ENCODE measurements around the gene SLC25A43.
A peak's percentile ranks its signal among the peaks of the same experiment; 100 is the strongest.

Gene SLC25A43

DNA sequence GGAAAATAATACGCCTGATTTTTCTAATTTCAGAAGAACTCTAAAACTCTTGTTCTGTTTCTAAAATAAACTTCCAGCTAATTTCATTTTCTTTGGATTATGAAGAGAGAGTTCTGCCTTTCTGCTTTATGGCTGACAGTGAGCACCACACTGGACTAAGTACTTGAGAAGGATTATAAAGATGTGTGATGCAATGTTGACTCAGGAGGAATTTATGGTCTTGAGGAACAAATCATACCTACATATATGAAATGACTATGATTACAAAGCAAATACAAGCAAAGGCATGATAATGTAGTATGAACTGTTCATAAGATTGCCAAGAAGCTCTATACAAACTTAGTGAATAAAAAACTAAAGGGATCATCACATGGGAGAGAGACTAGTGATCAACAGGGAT, 56.1 kb downstream of the SLC25A43 start:
- TF ChIP-seq, protein P1, sequence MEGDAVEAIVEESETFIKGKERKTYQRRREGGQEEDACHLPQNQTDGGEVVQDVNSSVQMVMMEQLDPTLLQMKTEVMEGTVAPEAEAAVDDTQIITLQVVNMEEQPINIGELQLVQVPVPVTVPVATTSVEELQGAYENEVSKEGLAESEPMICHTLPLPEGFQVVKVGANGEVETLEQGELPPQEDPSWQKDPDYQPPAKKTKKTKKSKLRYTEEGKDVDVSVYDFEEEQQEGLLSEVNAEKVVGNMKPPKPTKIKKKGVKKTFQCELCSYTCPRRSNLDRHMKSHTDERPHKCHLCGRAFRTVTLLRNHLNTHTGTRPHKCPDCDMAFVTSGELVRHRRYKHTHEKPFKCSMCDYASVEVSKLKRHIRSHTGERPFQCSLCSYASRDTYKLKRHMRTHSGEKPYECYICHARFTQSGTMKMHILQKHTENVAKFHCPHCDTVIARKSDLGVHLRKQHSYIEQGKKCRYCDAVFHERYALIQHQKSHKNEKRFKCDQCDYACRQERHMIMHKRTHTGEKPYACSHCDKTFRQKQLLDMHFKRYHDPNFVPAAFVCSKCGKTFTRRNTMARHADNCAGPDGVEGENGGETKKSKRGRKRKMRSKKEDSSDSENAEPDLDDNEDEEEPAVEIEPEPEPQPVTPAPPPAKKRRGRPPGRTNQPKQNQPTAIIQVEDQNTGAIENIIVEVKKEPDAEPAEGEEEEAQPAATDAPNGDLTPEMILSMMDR (IDR thresholded peaks at IDR 0.05; ENCODE audit: insufficient read depth, low read length, missing control alignments), result no peak
- POLR2A ChIA-PET, result no interaction called here
- H3K4me3 ChIP-seq (ENCODE audit: low read depth, low read length), result no peak overlapping the region
- CTCF ChIA-PET, result interaction anchor here (1.0 kb wide), 1 partner anchor 28 kb away, joined by 3 read pairs; no protein-coding TSS in a partner anchor
- DNase-seq (ENCODE audit: low read depth, low spot score), result no peak

DNA sequence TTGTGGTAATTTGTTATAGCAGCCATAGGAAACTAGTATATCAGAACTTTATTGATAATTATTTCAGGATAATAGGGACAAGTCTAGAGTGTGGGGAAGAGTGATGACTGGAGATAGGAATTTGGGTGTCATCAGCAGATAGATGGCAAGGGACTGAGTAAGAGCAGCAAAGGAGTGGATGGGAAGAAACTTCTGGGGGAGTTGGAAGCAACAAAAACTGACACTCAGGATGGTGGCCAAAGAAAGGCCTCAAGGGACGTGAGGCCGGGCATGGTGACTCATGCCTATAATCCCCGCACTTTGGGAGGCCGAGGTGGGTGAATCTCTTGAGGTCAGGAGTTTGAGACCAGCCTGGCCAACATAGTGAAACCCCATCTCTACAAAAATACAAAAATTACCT, 60.0 kb downstream of the SLC25A43 start:
- TF ChIP-seq, protein P1 (IDR thresholded peaks at IDR 0.05; ENCODE audit: insufficient read depth, low read length, missing control alignments), result no peak
- ChIA-PET POLR2A (no interaction called here), CTCF (interaction anchor here (1.0 kb wide), 1 partner anchor 10 kb away, joined by 3 read pairs; no protein-coding TSS in a partner anchor)
- no peak overlapping the region for H3K4me3 ChIP-seq (ENCODE audit: low read depth, low read length)
- DNase-seq (ENCODE audit: low read depth, low spot score), result no peak

DNA sequence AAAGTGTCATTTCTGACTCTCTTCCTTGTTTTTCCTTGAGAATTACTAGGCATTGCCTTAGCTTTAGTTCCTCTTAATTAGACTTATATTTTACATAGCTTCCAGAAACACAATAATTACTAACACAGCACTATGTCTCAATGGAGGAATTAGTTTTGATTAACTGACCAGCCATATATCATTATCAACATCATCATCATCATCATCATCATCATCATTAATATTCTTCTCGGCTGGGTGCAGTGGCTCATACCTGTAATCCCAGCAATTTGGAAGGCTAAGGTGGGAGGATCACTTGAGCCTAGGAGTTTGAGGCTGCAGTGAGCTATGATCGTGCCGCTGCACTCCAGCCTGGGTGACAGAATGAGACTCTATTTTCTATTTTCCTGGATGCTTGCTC, 66.4 kb downstream of the SLC25A43 start:
- POLR2A ChIA-PET, result no interaction called here
- no peak for DNase-seq (ENCODE audit: low read depth, low spot score)
- CTCF ChIA-PET, result interaction anchor here (1.0 kb wide), 1 partner anchor 17 kb away, joined by 3 read pairs; no protein-coding TSS in a partner anchor
- TF ChIP-seq, protein P1 (IDR thresholded peaks at IDR 0.05; ENCODE audit: insufficient read depth, low read length, missing control alignments), result no peak
- no peak overlapping the region for H3K4me3 ChIP-seq (ENCODE audit: low read depth, low read length)

DNA sequence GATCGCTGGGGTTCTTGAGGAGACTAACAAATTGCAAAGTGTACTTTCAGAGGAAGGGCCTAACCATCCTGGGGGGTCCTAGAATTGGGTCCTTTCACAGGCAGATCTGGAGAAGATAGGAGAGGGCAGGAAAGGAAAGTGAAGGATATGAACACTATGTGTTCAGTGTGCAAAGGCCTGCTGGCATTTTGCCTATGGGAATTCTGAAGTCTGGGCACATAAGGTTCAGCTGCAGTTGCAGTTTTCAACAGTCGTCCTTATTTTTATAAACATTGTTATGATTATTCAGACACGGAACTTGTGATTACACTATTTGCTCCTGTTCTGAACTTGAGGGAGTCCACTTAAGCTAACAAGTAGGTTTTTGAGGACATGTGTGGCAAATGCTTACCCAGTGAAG, 67.8 kb downstream of the SLC25A43 start:
- DNase-seq (ENCODE audit: low read depth, low spot score), result no peak
- no peak overlapping the region for H3K4me3 ChIP-seq (ENCODE audit: low read depth, low read length)
- POLR2A ChIA-PET, result no interaction called here
- TF ChIP-seq, protein P1 (IDR thresholded peaks at IDR 0.05; ENCODE audit: insufficient read depth, low read length, missing control alignments), result no peak
- CTCF ChIA-PET, result no interaction called here

DNA sequence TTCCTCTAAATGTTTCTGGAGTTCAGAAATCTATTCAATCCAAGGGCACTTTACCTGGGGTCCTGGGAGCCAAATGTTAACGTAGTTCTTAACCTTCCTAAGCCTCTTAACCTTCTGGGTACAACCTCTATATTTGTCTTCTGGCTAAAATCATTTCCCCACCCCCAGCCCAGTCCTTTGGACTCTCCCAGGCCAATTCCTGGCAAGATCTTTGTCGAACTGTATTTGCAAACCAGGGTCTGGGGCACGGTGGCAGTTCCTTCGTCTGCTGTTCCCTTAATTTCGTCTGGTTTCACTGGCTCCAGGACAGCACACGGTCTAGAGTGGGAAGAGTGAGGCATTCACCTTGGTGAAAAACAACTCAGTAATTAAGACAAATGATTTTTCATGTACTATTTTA, 68.3 kb downstream of the SLC25A43 start:
- ChIA-PET POLR2A (no interaction called here), CTCF (no interaction called here)
- TF ChIP-seq, protein P1 (IDR thresholded peaks at IDR 0.05; ENCODE audit: insufficient read depth, low read length, missing control alignments), result no peak
- H3K4me3 ChIP-seq (ENCODE audit: low read depth, low read length), result no peak overlapping the region
- DNase-seq (ENCODE audit: low read depth, low spot score), result no peak

DNA sequence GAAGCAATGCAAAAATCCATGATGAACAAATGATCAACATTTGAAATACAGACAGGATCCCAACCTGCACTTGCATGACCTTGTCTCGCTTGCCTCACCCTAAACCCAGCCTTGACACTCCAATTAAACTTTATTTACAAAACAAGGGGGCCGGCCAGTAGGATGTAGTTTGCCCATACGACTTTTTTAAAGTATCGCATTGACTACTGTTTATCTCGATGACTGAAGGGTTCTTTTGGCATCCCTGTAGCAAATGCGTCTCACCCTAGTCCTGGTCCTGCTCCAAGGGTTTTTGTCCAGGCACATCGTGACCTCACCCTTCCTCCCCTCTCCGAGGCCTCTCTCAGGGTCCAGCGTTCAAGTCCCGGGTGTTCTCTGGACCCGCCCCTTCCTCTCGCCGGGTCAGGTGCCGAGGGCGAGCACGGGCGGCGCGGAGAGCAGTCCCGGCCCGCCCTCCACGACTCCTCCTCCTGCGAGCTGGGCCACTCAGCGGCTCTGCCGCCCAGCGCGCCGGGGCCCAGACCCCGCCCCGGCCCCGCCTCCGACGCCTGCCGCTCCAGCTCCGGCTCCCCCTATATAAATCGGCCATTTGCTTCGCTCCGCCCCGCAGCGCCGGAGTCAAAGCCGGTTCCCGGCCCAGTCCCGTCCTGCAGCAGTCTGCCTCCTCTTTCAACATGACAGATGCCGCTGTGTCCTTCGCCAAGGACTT, 68.9 kb downstream of the SLC25A43 start, which contains the start of gene SLC25A5:
SLC25A5 (plus strand) TSS at position 603 of the 709 bp plus-strand sequence; CDS start at position 675, 72 bp downstream.
- TF ChIP-seq, protein P1 (IDR thresholded peaks at IDR 0.05; ENCODE audit: insufficient read depth, low read length, missing control alignments), result no peak
- peak within 1 kb of the TSS; percentile 77 for H3K4me3 ChIP-seq (ENCODE audit: low read depth, low read length)
- ChIA-PET CTCF (interaction anchor here (0.8 to 1.6 kb wide), 2 partner anchors 8 to 44 kb away, joined by 3 to 10 read pairs; no protein-coding TSS in a partner anchor), POLR2A (interaction anchor here (0.6 to 1.1 kb wide), 2 partner anchors 8 to 44 kb away, joined by 3 to 4 read pairs; no protein-coding TSS in a partner anchor)
- no peak for DNase-seq (ENCODE audit: low read depth, low spot score)
